ENCODE data around the gene PDLIM3. TPM values are rescaled to one million over a fixed set of nuclear protein-coding genes. Genes with fewer than 3 reads are reported as not detected.
A peak's percentile ranks its signal among the peaks of the same experiment; 100 is the strongest.

PDLIM3 gene
- total RNA-seq, 2 donors from 2014 or later, result 1.5 to 7.4 TPM

DNA sequence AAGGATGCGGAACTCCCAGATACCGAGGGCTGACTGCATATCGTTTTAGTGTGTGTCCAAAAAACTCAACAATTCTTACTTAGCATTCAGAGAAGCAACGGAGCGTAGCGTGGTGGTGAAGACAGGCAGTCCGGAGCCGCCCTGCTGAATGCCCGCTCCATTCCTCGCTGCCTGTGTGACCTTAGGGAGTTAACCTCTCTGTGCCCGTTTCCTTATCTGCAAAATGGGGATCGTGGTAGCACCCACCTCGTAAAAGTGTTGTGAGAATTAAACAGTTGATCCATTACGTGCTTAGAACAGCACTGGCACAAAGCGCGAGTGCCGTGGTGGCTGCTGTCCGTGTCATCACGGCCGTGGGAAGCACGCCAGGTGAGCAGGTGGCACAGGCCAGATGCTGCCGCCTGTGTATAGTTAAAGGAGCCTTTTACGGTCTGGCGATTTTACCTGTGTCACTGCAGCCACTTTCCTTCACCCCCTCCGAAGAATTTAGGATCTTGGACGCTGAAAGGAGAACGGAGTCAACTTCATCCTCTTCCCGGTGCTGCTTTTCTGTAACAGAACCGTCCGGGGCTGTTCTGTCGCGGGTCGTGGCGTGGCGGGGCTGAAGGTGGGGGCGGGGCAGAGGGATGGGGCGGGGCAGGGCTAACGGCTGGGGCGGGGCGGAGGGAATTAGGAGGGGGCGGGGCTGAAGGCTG lies 64.7 kb downstream of the PDLIM3 start:
- Mint-ChIP-seq H3K9me3 (no peaks in the 10 kb centered on the region), H3K27me3 (ENCODE audit: low read depth) (peaks cover 37% of the 10 kb centered on the region), H3K4me1 (ENCODE audit: low read depth) (peaks cover 11% of the 10 kb centered on the region), H3K4me3 (peak overlapping the region; percentile 79 to 82), H3K36me3 (ENCODE audit: insufficient read depth in 2 of 2) (peaks cover 0 to 1% of the 10 kb centered on the region in 2 donors), H3K27ac (peak overlapping the region; percentile 46)
- DNase-seq (peak in 1 of 2 donors; percentile 46), ATAC-seq (replicated peaks in 1 of 2) (peak; percentile 13 to 30)

DNA sequence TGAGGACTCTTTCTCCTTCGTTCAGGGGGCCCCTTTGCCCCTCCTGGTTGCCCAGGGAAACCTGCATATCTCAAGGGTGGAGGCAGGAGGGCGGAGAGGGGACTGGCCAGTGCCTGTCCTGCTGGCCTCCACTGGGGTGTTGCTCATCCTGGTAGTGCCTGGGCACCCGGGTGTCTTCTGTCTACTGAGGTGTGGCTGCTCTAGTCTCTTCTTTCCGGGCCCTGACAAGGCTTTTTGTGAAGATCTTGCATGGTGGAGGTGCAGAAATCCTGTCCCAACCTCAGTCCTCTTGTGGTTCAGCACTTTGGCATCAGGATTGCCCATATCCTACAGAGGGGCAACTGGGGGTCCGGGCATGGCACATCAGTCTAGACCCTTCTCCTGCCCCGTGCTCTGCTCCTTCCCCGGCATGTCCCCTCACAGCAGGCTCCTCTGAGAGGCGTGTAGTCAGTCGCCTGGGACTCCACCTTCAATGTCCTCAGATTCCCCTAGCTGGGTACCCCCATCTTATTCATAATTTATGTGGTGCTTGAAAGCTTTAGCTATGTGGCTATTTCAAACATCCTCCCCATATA lies 65.6 kb downstream of the PDLIM3 start:
- Mint-ChIP-seq H3K36me3 (ENCODE audit: insufficient read depth in 2 of 2) (peaks cover 0 to 1% of the 10 kb centered on the region in 2 donors), H3K4me1 (ENCODE audit: low read depth) (peaks cover 11% of the 10 kb centered on the region), H3K27me3 (ENCODE audit: low read depth) (peaks cover 45% of the 10 kb centered on the region), H3K9me3 (no peaks in the 10 kb centered on the region), H3K27ac (no peak overlapping the region), H3K4me3 (no peak overlapping the region)
- DNase-seq (no peak), ATAC-seq (replicated peaks in 1 of 2) (no peak)

DNA sequence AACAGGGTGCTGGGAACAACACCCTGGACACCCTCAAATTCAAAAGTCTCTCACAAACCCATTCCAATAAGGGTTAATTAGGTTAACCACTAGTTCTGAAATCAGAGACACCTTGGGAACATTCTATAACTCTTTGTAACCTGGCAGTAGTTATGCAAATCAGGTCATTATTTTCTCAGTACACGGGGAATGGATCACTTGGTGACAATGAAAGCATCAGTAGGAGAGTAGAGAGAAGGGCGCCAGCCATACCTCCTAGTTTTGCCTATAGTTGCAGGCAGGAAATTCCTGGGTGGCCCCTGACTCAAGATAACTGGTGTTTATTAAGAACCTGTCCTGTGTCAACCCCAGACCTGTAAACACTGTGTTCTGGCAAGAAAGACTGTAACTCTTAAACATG lies 66.3 kb downstream of the PDLIM3 start:
- H3K4me1 Mint-ChIP-seq (ENCODE audit: low read depth), result peaks cover 11% of the 10 kb centered on the region
- H3K27ac Mint-ChIP-seq, result no peak overlapping the region
- H3K9me3 Mint-ChIP-seq, result no peaks in the 10 kb centered on the region
- peaks cover 45% of the 10 kb centered on the region for H3K27me3 Mint-ChIP-seq (ENCODE audit: low read depth)
- ATAC-seq (replicated peaks in 1 of 2), result no peak
- no peak overlapping the region for H3K4me3 Mint-ChIP-seq
- peaks cover 0 to 1% of the 10 kb centered on the region in 2 donors for H3K36me3 Mint-ChIP-seq (ENCODE audit: insufficient read depth in 2 of 2)
- no peak for DNase-seq

- peaks cover 42% of the 10 kb centered on the region for H3K27me3 Mint-ChIP-seq (ENCODE audit: low read depth)
- H3K36me3 Mint-ChIP-seq (ENCODE audit: insufficient read depth in 2 of 2), result peaks cover 0 to 1% of the 10 kb centered on the region in 2 donors
- no peak overlapping the region for H3K27ac Mint-ChIP-seq
- ATAC-seq (replicated peaks in 1 of 2) (no peak), DNase-seq (no peak)
- no peaks in the 10 kb centered on the region for H3K9me3 Mint-ChIP-seq
- H3K4me3 Mint-ChIP-seq, result no peak overlapping the region
- H3K4me1 Mint-ChIP-seq (ENCODE audit: low read depth), result peaks cover 11% of the 10 kb centered on the region
These were observed 67.3 kb downstream of the PDLIM3 start for GRCh38 chr4:185467991-185468390.

DNA sequence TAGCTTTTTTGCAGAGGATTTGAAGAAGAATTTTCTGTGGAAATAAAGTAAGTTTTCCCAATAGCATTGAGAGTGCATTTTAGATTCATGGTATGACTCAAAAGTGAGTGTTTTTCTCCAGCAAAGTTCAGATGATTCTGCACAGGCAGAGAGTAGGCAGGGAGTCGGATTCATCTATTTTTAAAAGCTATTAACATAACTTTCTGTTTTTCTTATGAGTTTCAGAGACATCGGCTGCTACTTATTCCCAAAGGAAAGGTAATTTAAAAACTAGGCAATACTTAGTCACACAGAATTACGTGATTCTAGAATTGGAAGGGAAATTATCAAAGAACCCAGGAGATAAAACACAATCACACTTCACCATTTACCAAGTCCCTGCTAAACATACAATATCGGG lies 68.2 kb downstream of the PDLIM3 start:
- no peaks in the 10 kb centered on the region for H3K9me3 Mint-ChIP-seq
- H3K27ac Mint-ChIP-seq, result no peak overlapping the region
- no peak overlapping the region for H3K4me3 Mint-ChIP-seq
- H3K27me3 Mint-ChIP-seq (ENCODE audit: low read depth), result peaks cover 37% of the 10 kb centered on the region
- peaks cover 0 to 1% of the 10 kb centered on the region in 2 donors for H3K36me3 Mint-ChIP-seq (ENCODE audit: insufficient read depth in 2 of 2)
- ATAC-seq (replicated peaks in 1 of 2), result no peak
- no peak for DNase-seq
- H3K4me1 Mint-ChIP-seq (ENCODE audit: low read depth), result peaks cover 6% of the 10 kb centered on the region

- Mint-ChIP-seq H3K4me3 (no peak overlapping the region), H3K36me3 (ENCODE audit: insufficient read depth in 2 of 2) (no peaks in the 10 kb centered on the region), H3K4me1 (ENCODE audit: low read depth) (peaks cover 6% of the 10 kb centered on the region), H3K9me3 (no peaks in the 10 kb centered on the region), H3K27ac (no peak overlapping the region), H3K27me3 (ENCODE audit: low read depth) (peaks cover 35% of the 10 kb centered on the region)
- ATAC-seq (replicated peaks in 1 of 2) (no peak), DNase-seq (no peak)
These were observed 69.6 kb downstream of the PDLIM3 start for GRCh38 chr4:185465707-185466106.

DNA sequence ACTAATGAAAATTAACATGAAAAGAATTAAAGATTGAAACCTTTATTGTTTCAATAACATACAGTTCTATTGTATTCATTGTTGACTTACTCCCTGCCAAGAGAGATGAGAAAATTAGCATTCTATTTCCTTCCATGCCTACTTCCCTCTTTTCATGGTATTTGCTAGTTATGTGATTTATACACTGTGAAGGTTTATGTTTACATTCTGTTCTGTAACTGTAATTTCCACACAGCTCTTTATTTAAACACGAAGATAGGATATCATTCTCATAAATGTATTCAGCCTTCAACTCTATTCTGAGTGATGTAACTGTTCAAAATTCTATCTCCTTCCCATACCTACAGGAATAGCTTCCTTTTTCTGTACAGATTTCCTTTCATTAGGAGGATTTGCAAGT lies 70.4 kb downstream of the PDLIM3 start:
- H3K4me1 Mint-ChIP-seq (ENCODE audit: low read depth), result no peaks in the 10 kb centered on the region
- H3K36me3 Mint-ChIP-seq (ENCODE audit: insufficient read depth in 2 of 2), result no peaks in the 10 kb centered on the region
- no peak overlapping the region for H3K4me3 Mint-ChIP-seq
- no peak for ATAC-seq (replicated peaks in 1 of 2)
- DNase-seq, result no peak
- peaks cover 30% of the 10 kb centered on the region for H3K27me3 Mint-ChIP-seq (ENCODE audit: low read depth)
- no peak overlapping the region for H3K27ac Mint-ChIP-seq
- H3K9me3 Mint-ChIP-seq, result no peaks in the 10 kb centered on the region

GRCh38 chr4:185464183-185464582 lies 71.1 kb downstream of the PDLIM3 start:
- Mint-ChIP-seq H3K9me3 (no peaks in the 10 kb centered on the region), H3K36me3 (ENCODE audit: insufficient read depth in 2 of 2) (no peaks in the 10 kb centered on the region), H3K4me1 (ENCODE audit: low read depth) (no peaks in the 10 kb centered on the region), H3K27ac (no peak overlapping the region), H3K4me3 (no peak overlapping the region), H3K27me3 (ENCODE audit: low read depth) (peaks cover 23% of the 10 kb centered on the region)
- DNase-seq, result no peak
- no peak for ATAC-seq (replicated peaks in 1 of 2)

- ATAC-seq (replicated peaks in 1 of 2) (peak in 1 of 2 donors; percentile 9), DNase-seq (no peak)
- no peak overlapping the region for H3K27ac Mint-ChIP-seq
- H3K4me3 Mint-ChIP-seq, result no peak overlapping the region
- H3K9me3 Mint-ChIP-seq, result no peaks in the 10 kb centered on the region
- no peaks in the 10 kb centered on the region for H3K4me1 Mint-ChIP-seq (ENCODE audit: low read depth)
- no peaks in the 10 kb centered on the region for H3K36me3 Mint-ChIP-seq (ENCODE audit: insufficient read depth in 2 of 2)
- H3K27me3 Mint-ChIP-seq (ENCODE audit: low read depth), result peaks cover 18% of the 10 kb centered on the region
These were observed 71.8 kb downstream of the PDLIM3 start for GRCh38 chr4:185463541-185463940.

- H3K27me3 Mint-ChIP-seq (ENCODE audit: low read depth), result peaks cover 11% of the 10 kb centered on the region
- DNase-seq (no peak), ATAC-seq (replicated peaks in 1 of 2) (no peak)
- H3K36me3 Mint-ChIP-seq (ENCODE audit: insufficient read depth in 2 of 2), result no peaks in the 10 kb centered on the region
- H3K27ac Mint-ChIP-seq, result no peak overlapping the region
- H3K9me3 Mint-ChIP-seq, result no peaks in the 10 kb centered on the region
- no peaks in the 10 kb centered on the region for H3K4me1 Mint-ChIP-seq (ENCODE audit: low read depth)
- no peak overlapping the region for H3K4me3 Mint-ChIP-seq
These were observed 73.7 kb downstream of the PDLIM3 start for GRCh38 chr4:185461565-185461964.

DNA sequence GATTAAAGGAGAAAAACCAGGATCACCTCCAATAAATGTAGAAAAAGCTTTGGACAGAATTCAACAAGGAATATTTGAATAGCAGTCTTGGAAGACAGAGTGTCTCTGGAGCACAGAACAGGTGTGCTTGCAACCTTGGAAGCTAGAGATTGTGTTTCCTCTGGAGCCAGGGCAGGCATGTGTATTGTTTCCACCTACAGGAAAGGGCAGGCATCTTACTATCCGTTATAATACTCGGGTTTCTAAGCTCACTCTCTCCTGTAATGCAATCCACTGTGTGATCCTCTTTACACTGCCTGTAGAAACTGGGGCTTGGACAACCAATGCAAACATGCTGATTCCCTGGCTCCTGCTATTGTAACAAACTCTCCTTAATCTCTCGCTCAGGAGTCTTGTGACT lies 78.2 kb downstream of the PDLIM3 start:
- Mint-ChIP-seq H3K4me1 (ENCODE audit: low read depth) (no peaks in the 10 kb centered on the region), H3K4me3 (no peak overlapping the region), H3K36me3 (ENCODE audit: insufficient read depth in 2 of 2) (no peaks in the 10 kb centered on the region), H3K27ac (no peak overlapping the region), H3K27me3 (ENCODE audit: low read depth) (no peaks in the 10 kb centered on the region), H3K9me3 (no peaks in the 10 kb centered on the region)
- DNase-seq (no peak), ATAC-seq (replicated peaks in 1 of 2) (no peak)

DNA sequence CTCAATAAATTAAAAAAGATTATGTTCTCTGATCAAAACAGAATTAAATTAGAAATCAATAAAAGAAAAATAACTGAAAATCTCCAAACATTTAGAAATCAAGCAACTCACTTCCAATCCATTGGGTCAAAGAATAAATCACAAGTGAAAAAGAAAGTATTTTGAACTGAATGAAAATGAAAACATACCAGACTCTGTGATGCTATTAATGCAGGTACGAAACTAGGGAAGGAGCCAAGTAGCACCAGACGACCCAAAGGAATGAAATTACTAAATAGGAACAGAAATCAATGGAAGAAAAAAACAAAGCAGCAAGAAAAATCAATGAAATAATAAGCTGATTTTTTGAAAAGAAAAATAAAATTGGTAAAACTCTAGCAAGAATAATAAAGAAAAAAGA lies 79.2 kb downstream of the PDLIM3 start:
- ATAC-seq (replicated peaks in 1 of 2) (no peak), DNase-seq (no peak)
- no peak overlapping the region for H3K4me3 Mint-ChIP-seq
- H3K9me3 Mint-ChIP-seq, result no peaks in the 10 kb centered on the region
- H3K27ac Mint-ChIP-seq, result no peak overlapping the region
- no peaks in the 10 kb centered on the region for H3K4me1 Mint-ChIP-seq (ENCODE audit: low read depth)
- no peaks in the 10 kb centered on the region for H3K27me3 Mint-ChIP-seq (ENCODE audit: low read depth)
- no peaks in the 10 kb centered on the region for H3K36me3 Mint-ChIP-seq (ENCODE audit: insufficient read depth in 2 of 2)
